ENCODE measurements around the gene TBX6.

TBX6 gene

DNA sequence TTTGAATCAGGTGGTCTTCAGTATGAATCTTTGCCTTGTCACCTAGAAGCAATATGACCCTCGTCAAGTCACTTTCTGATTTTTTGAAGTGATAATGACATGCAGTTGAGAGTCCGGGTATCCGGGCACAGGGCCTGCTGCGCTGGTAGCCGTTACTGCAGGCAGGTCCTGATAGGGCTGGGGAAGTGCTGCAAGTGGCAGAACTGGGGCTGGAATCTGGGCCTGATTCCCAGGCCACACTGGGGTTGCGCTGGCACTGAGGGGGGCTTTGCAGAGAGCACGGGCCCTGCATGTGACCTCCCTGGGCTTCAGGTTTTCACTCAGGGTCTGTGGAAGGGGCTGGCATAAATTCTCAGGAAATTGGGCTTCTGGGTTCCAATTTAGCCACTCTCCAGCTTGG lies 13.0 kb downstream of the TBX6 start:
- TF ChIP-seq CTCF (IDR thresholded peaks at IDR 0.05; ENCODE audit: insufficient read depth, low read depth, low read length, missing control alignments): no peak
- no peak for DNase-seq (ENCODE audit: low read depth)
- H3K4me3 ChIP-seq (ENCODE audit: low read depth, low read length): no peak overlapping the region

DNA sequence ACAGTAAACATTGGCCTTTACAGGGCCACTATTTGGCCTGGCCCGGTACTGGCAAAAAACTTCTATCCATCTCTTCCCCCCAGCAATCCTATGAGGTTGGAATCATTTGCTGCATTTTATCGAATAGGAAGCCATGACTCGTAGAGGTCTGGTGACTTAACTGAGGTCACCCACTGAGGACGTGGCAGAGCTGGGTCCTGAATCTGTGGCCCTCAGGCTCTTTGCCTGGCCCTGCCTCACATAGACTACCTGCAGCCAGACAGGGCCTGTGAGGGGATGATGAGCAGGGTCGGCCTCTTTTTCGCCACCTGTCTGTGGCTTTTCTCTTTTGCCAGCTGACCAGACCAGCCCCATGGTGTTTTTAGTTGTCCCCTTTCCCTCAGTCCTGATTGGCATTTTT lies 14.1 kb downstream of the TBX6 start:
- no peak for TF ChIP-seq CTCF (IDR thresholded peaks at IDR 0.05; ENCODE audit: insufficient read depth, low read depth, low read length, missing control alignments)
- no peak for DNase-seq (ENCODE audit: low read depth)
- no peak overlapping the region for H3K4me3 ChIP-seq (ENCODE audit: low read depth, low read length)

GRCh38 chr16:30076276-30076791 lies 15.4 kb downstream of the TBX6 start:
- peak overlapping the region; percentile 72 for H3K4me3 ChIP-seq (ENCODE audit: low read depth, low read length)
- TF ChIP-seq CTCF (IDR thresholded peaks at IDR 0.05; ENCODE audit: insufficient read depth, low read depth, low read length, missing control alignments): no peak
- DNase-seq (ENCODE audit: low read depth): no peak

DNA sequence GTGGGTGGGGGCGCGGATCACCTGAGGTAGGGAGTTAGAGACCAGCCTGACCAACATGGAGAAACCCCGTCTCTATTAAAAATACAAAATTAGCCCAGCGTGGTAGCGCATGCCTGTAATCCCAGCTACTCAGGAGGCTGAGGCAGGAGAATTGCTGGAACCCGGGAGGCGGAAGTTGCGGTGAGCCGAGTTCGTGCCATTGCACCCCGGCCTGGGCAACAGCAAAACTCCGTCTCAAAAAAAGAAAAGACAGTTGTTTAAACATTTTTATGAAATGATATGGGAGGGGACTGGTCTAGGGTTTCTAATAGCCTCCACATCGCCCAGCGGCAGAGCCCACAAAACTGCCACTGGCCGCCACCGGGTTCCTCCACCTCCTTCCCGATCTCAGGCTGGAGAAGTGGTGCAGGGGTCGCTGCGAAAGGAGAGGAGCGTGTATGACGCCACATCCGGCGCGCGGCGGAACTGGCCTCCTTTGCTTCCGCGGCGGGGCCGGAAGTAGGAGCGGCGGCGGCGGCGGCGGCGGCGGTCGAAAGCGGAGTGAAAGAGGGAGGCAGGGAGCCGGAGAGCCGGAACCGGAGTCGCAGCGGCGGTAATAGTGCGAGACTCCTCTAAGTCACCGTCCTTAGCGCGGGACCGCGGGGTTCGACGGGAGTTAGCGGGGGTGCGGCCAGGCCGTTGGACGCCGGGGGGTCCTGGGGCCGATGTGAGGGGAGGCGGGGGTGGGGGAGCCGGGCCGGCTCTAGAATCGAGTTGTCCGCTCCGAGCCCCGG lies 16.0 kb downstream of the TBX6 start, which contains the start of gene PPP4C:
TSS of gene PPP4C (plus strand) at position 492 of the 773 bp plus-strand sequence. CDS start 384 bp downstream, outside the sequence.
- TF ChIP-seq CTCF (IDR thresholded peaks at IDR 0.05; ENCODE audit: insufficient read depth, low read depth, low read length, missing control alignments): no peak
- peak; percentile 92 for DNase-seq (ENCODE audit: low read depth)
- H3K4me3 ChIP-seq (ENCODE audit: low read depth, low read length): peak within 1 kb of the TSS; percentile 72

GRCh38 chr16:30070490-30070889 lies 21.2 kb downstream of the TBX6 start:
- TF ChIP-seq CTCF (IDR thresholded peaks at IDR 0.05; ENCODE audit: insufficient read depth, low read depth, low read length, missing control alignments): no peak
- H3K4me3 ChIP-seq (ENCODE audit: low read depth, low read length): no peak overlapping the region
- no peak for DNase-seq (ENCODE audit: low read depth)

- DNase-seq (ENCODE audit: low read depth): no peak
- TF ChIP-seq CTCF (IDR thresholded peaks at IDR 0.05; ENCODE audit: insufficient read depth, low read depth, low read length, missing control alignments): no peak
Measured at GRCh38 chr16:30069611-30070462, 21.9 kb downstream of the TBX6 start.

More at GRCh38 chr16:30069611-30070462, 21.9 kb downstream of the TBX6 start:
- H3K4me3 ChIP-seq (ENCODE audit: low read depth, low read length): no peak overlapping the region

Data from GM12865 (cell line).